ENCODE measurements around the gene BRSK1. TPM values are rescaled to one million over a fixed set of nuclear protein-coding genes. Genes with fewer than 3 reads are reported as not detected.
A peak's percentile ranks its signal among the peaks of the same experiment; 100 is the strongest.

BRSK1 gene
- total and polyA plus RNA-seq, 2 experiments from 2014 or later = 0.55 to 1.9 TPM

DNA sequence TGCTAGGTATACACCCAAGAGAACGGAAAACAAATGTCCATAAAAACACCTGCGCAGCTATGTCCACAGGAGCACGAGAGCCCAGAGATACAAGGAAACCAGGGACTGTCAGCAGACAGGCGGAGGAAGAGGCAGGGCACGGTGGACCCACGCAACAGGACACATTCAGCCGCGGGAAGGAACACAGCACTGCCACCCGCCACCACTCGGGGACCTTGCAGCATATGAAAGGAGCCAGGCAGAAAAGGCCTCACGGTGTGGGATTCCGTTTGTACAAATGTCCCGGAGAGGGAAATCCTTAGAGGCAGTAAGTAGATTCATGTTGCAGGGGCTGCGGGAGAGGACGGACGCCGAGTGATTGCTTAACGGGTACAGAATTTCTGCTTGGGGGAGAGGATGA lies 11.7 kb upstream of the BRSK1 start:
- no peak overlapping the region for H3K27ac ChIP-seq
- H3K9me2 ChIP-seq (ENCODE audit: insufficient read depth) = no peaks in the 10 kb centered on the region
- H4K20me1 ChIP-seq (ENCODE audit: insufficient read depth) = no peaks in the 10 kb centered on the region
- no peak overlapping the region for H3K9ac ChIP-seq
- no peaks in the 10 kb centered on the region for H3K36me3 ChIP-seq (ENCODE audit: low read depth)
- no peaks in the 10 kb centered on the region for H3F3A ChIP-seq (ENCODE audit: insufficient read depth)
- in situ Hi-C loops (cut with MboI) = no loop called here
- WGBS, 2 experiments (ENCODE audit: low coverage in 1 of 2, low lambda C conversion rate in 2 of 2, missing lambda C conversion rate in 2 of 2) = 96 to 97% methylated on average over 18 of the region's 18 CpGs
- H3K9me3 ChIP-seq (ENCODE audit: low read depth) = no peaks in the 10 kb centered on the region
- no peaks in the 10 kb centered on the region for H3K79me2 ChIP-seq (ENCODE audit: insufficient read depth)
- no peak for TF ChIP-seq EZH2phosphoT487 (IDR thresholded peaks at IDR 0.05; ENCODE audit: insufficient read depth, low read depth)
- TF ChIP-seq EZH2 (IDR thresholded peaks at IDR 0.05; ENCODE audit: insufficient read depth, poor library complexity, severe bottlenecking) = no peak
- peak; percentile 11 for DNase-seq
- no peaks in the 10 kb centered on the region for H3K27me3 ChIP-seq (replicated peaks; ENCODE audit: insufficient read depth)
- H3K4me2 ChIP-seq (ENCODE audit: unreplicated experiment) = no peak overlapping the region
- no peaks in the 10 kb centered on the region for H3K4me1 ChIP-seq (ENCODE audit: insufficient read depth)
- no peak overlapping the region for H3K4me3 ChIP-seq
- no peak overlapping the region for H2AFZ ChIP-seq

DNA sequence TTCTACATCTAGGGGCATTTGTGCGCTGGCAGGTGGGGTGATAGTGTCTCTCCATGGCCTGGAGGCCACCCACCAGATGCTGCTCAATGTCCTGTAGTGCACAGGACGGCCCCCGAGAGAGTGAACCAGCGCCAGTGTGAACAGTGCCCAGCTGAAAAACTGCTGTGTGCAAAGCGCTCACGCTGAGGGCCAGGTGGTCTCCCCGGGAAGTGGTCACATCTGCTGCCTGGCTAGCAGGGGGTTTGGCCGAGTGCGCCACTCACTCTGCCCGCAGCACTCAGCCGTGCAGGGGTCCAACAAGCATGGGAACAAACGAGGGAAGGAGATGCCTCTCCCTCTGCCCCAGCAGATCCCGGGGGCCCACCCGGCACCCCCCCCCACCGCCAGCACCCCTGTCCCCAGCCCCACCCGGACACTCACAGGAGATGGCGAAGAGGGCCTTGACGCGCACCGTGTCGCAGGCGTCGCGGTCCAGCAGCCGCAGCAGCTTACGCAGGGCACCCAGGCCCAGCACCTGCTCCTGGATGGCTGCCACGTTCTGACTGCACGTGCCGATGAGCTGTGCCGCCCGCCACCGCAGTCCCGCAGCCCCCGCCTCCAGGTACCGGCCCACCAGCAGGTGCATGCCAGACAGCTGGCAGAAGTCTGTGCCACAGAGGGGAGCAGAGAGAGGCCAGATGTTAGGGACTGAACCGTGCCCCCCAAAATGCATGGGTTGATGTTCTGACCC lies 9.7 kb upstream of the BRSK1 start:
- Histone ChIP-seq H3K27me3 (replicated peaks; ENCODE audit: insufficient read depth) (no peaks in the 10 kb centered on the region), H3K27ac (no peak overlapping the region), H3K4me3 (no peak overlapping the region), H3F3A (ENCODE audit: insufficient read depth) (no peaks in the 10 kb centered on the region), H3K36me3 (ENCODE audit: low read depth) (no peaks in the 10 kb centered on the region), H3K9ac (no peak overlapping the region), H2AFZ (no peak overlapping the region), H4K20me1 (ENCODE audit: insufficient read depth) (no peaks in the 10 kb centered on the region), H3K4me2 (ENCODE audit: unreplicated experiment) (no peak overlapping the region), H3K9me3 (ENCODE audit: low read depth) (no peaks in the 10 kb centered on the region), H3K9me2 (ENCODE audit: insufficient read depth) (no peaks in the 10 kb centered on the region), H3K79me2 (ENCODE audit: insufficient read depth) (peaks cover 6% of the 10 kb centered on the region; the same call in 1 of the 2 replicates), H3K4me1 (ENCODE audit: insufficient read depth) (peaks cover 5% of the 10 kb centered on the region; the same call in 1 of the 2 replicates)
- in situ Hi-C loops (cut with MboI) = no loop called here
- DNase-seq = no peak
- TF ChIP-seq EZH2 (IDR thresholded peaks at IDR 0.05; ENCODE audit: insufficient read depth, poor library complexity, severe bottlenecking) (no peak), EZH2phosphoT487 (IDR thresholded peaks at IDR 0.05; ENCODE audit: insufficient read depth, low read depth) (no peak)
- 93 to 96% methylated on average over 15 to 32 of the region's 36 CpGs for WGBS, 2 experiments (ENCODE audit: low coverage in 1 of 2, low lambda C conversion rate in 2 of 2, missing lambda C conversion rate in 2 of 2)

DNA sequence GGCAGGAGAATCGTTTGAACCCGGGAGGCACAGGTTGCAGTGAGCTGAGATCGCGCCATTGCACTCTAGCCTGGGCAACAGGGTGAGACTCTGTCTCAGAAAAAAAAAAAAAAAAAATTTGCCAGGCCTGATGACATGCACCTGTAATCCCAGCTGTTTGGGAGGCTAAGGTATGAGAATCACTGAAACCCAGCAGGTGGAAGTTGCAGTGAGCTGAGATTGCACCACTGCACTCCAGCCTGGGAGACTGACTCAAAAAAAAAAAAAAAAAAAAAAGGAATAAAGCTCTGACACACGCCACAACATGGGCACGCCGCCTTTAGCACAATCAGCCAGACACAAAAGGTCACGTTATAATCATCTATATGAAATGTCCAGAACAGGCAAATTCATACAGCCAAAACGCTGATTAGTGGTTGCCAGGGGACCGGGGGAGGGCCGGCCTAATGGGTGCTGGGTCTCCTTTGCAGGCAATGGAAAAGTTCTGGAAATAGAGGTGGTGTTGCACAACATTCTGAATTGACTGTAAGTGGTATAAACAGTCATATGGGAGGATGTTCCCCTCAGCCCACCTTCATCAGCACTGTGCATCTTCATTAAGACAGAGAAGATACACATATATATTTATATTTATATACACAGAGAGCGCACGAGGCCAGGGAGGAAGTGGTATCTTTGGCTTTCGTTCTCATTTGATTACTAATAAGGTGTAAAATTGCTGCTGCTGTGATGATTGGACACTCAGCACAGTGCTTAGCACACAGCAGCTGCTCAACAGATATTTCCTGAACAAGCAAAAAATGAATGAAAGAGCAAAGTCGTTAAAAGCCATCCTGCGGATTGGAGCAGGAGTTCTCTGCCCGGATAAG lies 7.7 kb upstream of the BRSK1 start:
- Histone ChIP-seq H3K79me2 (ENCODE audit: insufficient read depth) (peaks cover 13% of the 10 kb centered on the region; the same call in 1 of the 2 replicates), H3K9me2 (ENCODE audit: insufficient read depth) (no peaks in the 10 kb centered on the region), H2AFZ (no peak overlapping the region), H3F3A (ENCODE audit: insufficient read depth) (peaks cover 6% of the 10 kb centered on the region; the same call in 1 of the 2 replicates), H3K27me3 (replicated peaks; ENCODE audit: insufficient read depth) (no peaks in the 10 kb centered on the region), H3K4me2 (ENCODE audit: unreplicated experiment) (no peak overlapping the region), H3K4me1 (ENCODE audit: insufficient read depth) (peaks cover 7% of the 10 kb centered on the region; the same call in 1 of the 2 replicates), H3K4me3 (no peak overlapping the region), H3K9me3 (ENCODE audit: low read depth) (no peaks in the 10 kb centered on the region), H3K9ac (no peak overlapping the region), H3K36me3 (ENCODE audit: low read depth) (no peaks in the 10 kb centered on the region), H4K20me1 (ENCODE audit: insufficient read depth) (no peaks in the 10 kb centered on the region), H3K27ac (no peak overlapping the region)
- TF ChIP-seq EZH2 (IDR thresholded peaks at IDR 0.05; ENCODE audit: insufficient read depth, poor library complexity, severe bottlenecking) = no peak
- no peak for TF ChIP-seq EZH2phosphoT487 (IDR thresholded peaks at IDR 0.05; ENCODE audit: insufficient read depth, low read depth)
- in situ Hi-C loops (cut with MboI) = no loop called here
- WGBS, 2 experiments (ENCODE audit: low coverage in 1 of 2, low lambda C conversion rate in 2 of 2, missing lambda C conversion rate in 2 of 2) = 73 to 74% methylated on average over 17 of the region's 17 CpGs
- DNase-seq = no peak

DNA sequence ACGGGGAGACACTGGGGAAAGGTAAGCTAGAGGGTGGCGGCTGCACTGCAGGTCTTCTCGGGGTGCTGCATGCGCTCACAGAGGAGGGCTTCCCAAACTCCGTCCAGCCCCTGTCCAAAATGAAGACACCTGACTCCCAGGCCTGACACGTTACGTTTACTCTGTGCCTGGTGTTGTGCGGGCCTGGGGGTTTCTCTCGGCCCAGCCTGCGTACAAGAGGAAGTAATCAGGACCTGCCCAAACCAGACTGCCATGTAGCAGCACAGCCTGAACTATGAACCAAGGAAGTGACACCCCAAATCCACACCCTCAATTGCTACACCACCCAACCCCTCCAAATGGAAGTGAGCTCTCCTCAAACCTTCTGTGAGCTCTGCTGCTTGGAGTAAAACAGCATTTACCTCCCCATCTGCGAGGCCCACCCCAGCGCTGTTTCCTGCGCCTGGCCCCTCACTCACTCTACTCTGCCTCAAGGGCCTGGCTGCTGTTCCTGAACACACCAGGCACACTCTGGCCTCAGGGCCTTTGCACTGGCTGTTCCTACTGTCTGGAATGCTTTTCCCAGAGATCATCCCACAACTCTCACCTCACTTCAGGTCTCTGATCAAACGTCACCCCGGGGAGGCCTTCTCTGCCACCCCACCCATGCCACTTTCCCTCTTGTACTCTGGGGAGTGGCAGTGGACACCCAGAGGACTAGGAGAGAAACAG lies 6.9 kb upstream of the BRSK1 start:
- Histone ChIP-seq H3K4me1 (ENCODE audit: insufficient read depth) (peaks cover 7% of the 10 kb centered on the region; the same call in 1 of the 2 replicates), H3K9me2 (ENCODE audit: insufficient read depth) (no peaks in the 10 kb centered on the region), H3K9me3 (ENCODE audit: low read depth) (no peaks in the 10 kb centered on the region), H3K4me2 (ENCODE audit: unreplicated experiment) (no peak overlapping the region), H4K20me1 (ENCODE audit: insufficient read depth) (no peaks in the 10 kb centered on the region), H3K27ac (no peak overlapping the region), H3K79me2 (ENCODE audit: insufficient read depth) (peaks cover 13% of the 10 kb centered on the region; the same call in 1 of the 2 replicates), H2AFZ (no peak overlapping the region), H3F3A (ENCODE audit: insufficient read depth) (peaks cover 6% of the 10 kb centered on the region; the same call in 1 of the 2 replicates), H3K9ac (no peak overlapping the region), H3K27me3 (replicated peaks; ENCODE audit: insufficient read depth) (no peaks in the 10 kb centered on the region), H3K36me3 (ENCODE audit: low read depth) (no peaks in the 10 kb centered on the region), H3K4me3 (no peak overlapping the region)
- WGBS, 2 experiments (ENCODE audit: low coverage in 1 of 2, low lambda C conversion rate in 2 of 2, missing lambda C conversion rate in 2 of 2) = 80 to 84% methylated on average over 15 of the region's 15 CpGs
- TF ChIP-seq EZH2 (IDR thresholded peaks at IDR 0.05; ENCODE audit: insufficient read depth, poor library complexity, severe bottlenecking) (no peak), EZH2phosphoT487 (IDR thresholded peaks at IDR 0.05; ENCODE audit: insufficient read depth, low read depth) (no peak)
- in situ Hi-C loops (cut with MboI) = no loop called here
- DNase-seq = no peak
